HK-2 (cell line): ENCODE data around the gene PRXL2B.
"Not testable (repeated sequence)": the region's sequence is repeated elsewhere in the genome, so short reads cannot be mapped to it uniquely, and the experiment has no call there.

Source experiments
- DNase-seq: peaks from one replicate; pipeline ENCODE4 v3.0.0-alpha.2; 2018; ENCODE audit not compliant: unreplicated experiment

The PRXL2B gene

DNA sequence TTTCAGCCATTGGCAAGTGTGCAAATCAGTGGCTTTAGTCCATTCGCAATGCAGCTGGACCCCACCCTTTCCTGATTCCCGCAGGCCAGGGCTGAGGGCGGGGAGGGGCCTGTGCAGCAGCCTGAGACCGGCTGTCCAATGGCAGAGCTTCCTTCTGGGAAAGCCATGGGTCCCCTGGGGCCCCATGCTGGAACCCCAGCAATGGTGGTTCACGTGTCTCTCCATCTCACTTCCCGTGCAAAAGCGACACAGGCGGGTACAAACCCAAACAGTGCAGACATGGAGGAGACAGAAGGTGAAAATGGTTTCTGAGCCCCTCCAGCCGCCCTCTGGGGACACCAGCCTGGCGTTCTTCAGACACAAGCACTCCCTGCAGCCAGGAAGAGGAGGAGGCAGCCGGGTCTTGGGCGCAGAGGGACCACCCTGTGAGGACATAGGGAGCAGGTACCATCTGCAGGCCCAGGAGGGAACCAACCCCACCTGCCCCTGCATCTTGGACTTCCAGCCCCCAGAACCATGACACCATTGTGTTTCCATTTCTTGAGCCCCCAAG, 36.2 kb upstream of the PRXL2B start:
- not testable (repeated sequence) for DNase-seq

DNA sequence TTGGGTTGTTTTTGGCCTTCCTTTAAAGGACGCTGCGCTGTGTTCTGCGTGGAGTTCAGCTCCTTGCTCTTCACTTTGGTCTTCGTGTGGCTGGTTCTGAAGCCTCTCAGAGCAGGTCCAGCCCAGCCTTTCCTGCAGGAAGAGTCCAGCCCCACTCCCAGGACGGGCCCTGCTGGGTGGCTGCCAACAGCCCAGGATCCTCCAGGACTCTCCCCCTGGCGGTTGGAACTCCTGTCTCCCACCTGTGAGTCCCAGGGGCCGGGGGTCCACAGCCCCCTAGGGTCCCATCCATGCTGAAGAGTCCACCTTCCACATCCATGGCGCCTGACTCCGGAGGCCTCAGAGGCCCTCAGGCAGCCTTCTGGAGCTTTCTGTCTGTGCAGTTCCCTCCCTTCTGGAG, 35.0 kb upstream of the PRXL2B start:
- not testable (repeated sequence) for DNase-seq

DNA sequence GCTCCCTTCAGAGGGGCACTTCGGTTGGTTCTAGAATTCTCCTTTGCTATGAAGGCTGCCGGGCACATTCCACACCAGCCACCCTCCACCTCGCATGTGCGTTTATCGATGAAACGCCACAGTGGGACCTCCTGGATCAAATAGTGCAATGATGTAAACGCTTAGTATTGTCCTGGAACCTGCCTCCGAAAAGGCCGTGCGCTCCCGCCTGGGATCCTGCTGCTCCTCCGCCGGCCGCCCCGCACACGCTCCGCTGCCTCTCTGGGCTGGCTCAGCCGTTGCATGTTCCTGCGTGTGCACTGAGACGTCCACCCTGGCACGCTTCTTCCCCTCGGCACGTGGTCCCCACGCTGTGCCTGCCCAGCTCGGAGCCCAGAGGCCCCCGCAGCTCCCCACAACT, 34.4 kb upstream of the PRXL2B start:
- no peak for DNase-seq

DNA sequence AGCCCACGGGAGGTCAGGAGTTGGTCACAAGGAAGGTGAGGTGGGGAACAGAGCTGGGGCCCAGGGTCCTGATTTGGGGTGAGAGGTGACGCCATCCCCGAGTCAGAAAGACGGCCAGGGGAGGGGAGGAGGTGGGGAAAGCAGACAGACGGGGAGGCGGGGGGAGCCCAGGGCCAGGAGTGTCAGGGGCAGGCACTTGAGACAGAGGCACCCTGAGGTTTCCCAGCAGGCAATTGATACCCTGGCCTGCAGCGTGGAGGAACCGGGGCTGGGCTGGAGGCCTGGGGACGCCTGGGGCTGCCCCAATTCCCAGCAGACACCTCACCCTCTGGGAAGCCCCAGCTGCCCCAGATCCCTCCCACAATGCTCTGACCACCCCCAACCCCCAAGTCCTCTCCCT, 33.5 kb upstream of the PRXL2B start:
- DNase-seq, result not testable (repeated sequence)

DNA sequence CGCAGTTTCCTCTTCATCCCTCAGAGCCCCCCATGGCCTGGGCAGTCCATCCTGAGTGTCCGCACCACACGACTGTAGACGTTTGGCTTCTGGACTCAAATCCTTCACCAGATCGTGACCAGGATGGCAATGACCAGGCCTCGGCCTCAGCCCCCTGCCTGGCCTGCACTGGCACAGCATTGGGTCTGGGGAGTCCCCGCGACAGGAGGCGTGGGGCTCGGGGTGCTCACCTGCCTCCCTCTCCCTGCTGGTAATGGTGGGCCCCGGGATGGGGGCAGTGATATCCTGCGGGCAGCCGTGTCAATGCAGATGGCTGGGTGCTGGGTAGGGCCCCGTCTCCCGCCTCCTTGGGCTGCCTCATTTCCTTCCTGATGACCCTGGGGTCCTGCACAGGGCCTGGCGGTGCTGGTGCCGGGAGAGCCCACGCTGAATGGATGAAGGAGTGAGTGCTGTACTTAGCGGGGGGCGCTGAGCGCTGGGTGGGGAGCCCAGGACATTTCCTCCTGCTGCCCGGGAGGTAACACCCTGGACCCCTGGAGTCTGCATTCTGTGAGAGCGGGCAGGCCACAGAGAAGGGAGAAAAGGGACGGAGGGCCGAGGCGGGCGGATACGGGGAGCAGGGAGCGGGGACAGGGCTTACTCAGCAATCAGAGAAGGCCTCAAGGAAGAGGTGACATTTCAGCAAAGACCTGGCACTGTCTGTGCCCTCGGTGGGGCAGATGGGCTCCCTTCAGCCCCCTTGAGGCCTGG, 32.5 kb upstream of the PRXL2B start:
- DNase-seq, result no peak

DNA sequence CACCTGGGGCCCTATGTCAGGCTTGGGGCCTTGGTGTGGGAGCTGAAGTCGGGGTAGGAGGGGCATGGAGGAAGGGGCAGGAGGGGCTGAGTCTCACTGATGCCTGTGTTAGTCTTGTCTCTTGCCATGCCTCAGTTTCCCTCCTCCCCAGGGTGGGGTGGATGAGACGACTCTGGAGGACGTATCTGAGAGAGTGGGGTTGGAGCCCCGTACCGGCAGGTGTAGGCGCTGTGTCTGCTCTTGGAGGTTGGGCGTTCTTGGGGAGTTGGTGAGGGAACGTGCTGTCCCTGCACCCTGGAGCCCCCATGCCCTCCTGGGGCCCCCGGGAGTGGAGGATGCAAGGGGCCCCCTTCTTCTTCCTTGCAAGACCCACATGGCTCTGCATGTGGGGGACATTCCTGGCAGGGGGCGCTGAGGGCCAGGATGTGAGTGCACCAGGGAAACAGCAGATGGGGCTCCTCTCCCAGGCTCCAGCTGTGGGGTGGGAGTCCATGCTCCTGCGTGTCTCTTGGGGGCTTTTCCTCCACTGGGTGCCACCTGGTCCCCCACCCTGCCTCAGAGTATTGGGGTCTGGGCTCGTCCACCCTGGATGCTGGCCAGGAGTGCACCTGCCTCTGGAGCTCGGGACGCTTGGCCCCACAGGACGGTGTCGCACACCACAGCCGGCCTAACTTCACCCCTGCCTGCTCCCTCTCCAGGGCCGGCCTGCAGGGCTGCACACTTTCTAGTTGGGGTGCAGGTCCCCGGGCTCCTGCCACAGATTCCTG, 31.8 kb upstream of the PRXL2B start:
- peak; percentile 34 for DNase-seq

DNA sequence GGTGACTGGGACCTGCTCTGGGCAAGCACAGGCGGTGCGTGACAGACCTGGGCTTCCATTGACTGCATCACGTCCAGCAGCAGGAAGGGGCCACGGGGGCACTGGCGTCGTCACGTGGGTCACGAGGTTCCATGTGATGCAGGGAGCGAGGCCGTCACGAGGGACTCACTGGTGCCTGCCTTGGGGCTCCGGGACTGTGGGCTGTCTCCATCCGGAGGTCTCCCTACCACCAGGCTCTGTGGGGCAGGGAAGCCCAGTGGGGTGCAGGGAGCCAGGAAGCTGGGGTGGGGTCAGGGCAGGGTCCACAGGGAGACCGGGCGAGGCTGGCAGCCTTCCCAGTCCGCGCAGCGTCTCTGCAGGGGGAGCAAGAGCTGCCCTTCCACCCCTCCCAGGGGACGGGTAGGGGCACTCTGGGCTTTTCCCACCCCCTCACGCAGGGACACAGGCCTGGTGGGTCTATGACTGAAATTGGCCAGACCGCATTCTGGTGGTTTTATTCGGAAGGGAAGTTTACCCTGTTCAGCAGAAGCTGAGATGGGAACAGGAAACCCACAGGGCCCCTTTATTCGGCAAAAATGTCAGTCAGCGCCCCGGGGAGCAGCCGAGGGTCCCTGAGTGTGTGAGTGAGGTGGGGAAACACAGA, 30.8 kb upstream of the PRXL2B start:
- DNase-seq, result peak; percentile 84

DNA sequence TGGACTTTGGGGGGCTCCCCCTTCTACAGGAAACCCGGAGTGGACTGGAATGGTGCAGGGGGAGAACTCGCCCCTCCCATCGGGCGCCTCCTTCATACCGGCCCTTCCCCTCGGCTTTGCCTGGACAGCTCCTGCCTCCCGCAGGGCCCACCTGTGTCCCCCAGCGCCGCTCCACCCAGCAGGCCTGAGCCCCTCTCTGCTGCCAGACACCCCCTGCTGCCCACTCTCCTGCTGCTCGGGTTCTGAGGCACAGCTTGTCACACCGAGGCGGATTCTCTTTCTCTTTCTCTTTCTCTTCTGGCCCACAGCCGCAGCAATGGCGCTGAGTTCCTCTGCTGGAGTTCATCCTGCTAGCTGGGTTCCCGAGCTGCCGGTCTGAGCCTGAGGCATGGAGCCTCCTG, 30.3 kb upstream of the PRXL2B start, which contains the start of gene TNFRSF14:
Gene TNFRSF14, plus strand, starts transcription at position 95 of the 401 bp plus-strand sequence. Its CDS starts 294 bp downstream, at position 389.
- peak; percentile 54 for DNase-seq

DNA sequence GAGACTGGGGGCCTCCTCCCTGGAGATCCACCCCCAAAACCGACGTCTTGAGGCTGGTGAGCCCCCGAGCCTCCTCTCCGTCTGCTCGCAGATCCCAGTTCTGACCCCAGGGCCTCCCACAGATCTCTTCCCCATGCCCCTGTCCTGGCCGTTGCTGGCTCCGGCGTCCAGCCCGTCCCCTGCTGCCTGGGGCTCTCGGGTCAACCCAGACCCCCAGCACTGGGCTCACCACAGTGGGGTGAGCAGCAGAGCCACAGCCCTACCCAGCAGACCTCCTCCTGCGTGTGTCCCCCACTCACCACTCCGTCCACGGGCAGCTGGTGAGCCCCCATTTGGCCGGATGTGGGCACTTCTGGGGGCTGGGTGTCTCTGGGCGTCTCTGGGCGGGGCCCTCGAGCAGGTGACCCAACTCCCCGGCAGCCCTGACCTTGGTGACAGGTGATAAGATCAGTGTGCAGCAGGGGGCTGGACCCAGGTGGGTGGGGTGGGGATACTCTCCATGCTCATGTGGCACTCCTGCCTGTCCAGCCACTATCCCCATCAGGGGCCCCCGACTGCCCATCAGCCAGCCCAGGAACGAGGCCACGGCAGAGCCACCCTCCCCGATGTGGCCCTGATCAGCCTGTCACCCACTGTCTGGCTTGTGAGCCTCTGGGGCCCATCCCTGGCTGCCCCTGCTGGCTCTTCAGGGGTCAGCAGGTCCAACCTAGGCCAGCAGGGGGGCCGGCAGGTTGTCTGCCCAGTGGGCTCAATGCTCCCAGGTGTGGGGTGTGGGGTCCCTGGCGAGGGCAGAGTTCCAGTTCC, 29.7 kb upstream of the PRXL2B start:
- DNase-seq, result no peak

DNA sequence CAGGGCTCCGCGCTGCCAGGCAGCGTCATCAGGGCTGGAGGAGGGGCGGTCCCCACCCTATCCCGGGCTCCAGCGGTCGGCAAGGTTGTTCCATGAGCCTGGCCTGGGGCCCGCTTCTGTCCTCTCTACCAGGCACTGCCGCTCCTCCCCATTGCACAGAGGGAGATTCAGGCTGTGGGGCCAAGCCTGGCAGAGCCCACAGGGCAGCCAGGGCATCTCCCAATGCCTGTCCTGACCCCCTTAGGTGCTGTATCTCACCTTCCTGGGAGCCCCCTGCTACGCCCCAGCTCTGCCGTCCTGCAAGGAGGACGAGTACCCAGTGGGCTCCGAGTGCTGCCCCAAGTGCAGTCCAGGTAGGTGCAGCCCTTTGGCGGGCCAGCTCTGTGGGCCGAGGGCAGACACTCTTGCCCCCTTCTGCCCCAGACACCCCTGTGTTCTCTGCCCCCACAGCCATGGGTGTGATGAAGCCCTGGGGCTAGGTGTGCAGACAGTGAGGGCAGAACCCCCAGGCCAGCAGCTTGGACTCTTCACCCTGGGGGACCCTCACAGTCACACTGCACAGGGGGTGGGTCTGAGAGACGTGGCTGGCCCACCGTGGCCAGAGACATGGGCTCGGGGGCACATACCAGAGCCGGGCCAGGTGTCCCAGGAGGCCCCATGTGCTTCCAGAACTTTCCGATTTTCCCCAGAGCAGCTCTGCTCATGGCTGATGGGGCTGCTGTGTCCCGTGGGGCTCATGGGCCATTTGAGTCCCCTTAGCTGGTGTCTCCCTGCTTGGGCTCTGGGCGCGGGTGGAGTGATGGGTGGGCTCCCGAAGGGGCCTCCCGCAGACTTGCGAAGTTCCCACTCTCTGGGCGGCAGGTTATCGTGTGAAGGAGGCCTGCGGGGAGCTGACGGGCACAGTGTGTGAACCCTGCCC, 28.8 kb upstream of the PRXL2B start:
- no peak for DNase-seq

DNA sequence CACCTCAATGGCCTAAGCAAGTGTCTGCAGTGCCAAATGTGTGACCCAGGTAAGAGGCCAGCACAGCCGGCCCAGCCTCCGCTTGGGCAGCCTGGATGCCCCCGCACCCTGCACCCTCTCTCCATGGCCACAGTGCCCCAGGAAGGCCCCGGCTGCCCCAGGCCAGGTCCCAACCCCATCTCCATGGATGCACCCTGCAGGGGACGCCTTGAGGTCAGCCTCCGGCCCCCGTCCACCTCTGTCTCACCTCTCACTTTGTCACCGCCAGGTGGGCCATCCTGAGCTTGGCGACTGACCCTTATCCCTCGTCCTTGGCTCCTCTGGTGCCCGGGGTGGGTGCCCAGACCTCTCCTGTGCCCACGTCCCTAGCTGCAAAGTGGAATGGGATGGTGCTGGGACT, 28.2 kb upstream of the PRXL2B start:
- DNase-seq, result no peak

DNA sequence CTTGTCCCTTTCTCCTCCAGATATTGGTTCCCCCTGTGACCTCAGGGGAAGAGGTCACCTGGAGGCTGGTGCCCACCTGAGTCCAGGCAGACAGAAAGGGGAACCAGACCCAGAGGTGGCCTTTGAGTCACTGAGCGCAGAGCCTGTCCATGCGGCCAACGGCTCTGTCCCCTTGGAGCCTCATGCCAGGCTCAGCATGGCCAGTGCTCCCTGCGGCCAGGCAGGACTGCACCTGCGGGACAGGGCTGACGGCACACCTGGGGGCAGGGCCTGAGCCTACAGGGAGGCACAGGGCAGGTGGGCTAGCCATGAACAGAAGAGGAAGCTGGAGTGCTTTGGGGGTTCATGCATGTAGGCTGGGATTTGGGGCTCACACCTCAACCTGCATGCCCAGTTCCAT, 27.7 kb upstream of the PRXL2B start:
- DNase-seq, result no peak

DNA sequence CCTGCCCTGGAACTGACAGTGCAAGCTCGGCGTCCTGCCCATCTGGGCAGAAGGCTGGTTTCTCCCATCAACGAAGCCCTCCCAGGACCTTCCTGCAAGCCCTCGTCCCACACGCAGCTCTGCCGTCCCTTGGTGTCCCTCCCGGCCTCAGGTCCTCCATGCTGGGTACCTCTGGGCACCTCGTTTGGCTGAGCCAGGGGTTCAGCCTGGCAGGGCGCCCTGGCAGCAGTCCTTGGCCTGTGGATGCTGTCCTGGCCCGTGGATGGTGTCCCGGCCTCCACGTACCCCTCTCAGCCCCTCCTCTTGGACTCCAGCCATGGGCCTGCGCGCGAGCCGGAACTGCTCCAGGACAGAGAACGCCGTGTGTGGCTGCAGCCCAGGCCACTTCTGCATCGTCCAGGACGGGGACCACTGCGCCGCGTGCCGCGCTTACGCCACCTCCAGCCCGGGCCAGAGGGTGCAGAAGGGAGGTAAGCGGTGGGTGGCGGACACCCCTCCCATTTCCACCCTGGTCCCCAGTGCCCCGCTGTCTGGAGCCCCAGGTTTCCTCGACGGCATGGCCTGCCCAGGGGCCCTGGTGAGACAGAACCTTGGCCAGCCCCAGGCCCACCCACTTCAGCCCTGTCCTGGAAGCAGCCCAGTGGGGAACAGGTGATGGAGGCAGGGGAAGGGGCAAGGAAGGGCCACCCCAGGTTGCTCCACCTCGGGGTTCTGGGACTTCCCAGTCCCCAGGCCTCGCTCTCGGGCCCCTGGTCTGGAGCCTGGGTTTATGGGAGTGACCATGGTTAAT, 26.9 kb upstream of the PRXL2B start:
- no peak for DNase-seq

DNA sequence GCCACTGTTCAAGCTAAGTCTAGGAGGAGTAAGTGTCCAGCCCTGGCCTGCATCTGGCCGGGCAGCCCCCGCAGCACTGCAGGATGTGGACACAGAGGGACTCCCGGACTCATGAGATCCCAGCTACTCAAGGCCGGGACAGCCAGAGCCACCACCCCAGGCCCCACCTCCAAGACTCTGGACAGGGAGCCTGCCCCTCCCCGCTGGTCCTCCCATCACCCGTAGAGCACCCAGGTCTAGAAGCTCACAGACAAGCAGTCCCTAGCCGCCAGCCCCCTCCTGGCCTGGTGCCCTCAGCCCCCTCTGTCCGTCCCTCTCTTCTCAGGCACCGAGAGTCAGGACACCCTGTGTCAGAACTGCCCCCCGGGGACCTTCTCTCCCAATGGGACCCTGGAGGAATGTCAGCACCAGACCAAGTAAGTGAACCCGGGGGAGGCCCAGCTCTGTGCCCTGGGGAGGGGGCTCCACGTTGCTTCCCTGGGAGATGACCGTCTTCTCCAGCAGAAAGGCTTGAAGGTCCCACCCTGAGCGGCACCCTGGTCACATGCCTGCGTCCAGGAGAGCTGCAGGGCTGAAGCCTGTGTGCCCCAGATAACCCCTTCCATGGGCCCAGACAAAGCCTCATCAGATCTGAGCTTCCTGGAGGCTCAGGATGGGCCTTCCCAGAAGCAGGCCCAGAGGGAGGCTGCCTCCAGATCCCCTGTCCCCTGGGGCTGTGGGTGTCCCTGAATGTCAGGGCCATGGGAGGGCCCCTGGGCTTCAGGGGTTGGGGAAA, 26.1 kb upstream of the PRXL2B start:
- no peak for DNase-seq

DNA sequence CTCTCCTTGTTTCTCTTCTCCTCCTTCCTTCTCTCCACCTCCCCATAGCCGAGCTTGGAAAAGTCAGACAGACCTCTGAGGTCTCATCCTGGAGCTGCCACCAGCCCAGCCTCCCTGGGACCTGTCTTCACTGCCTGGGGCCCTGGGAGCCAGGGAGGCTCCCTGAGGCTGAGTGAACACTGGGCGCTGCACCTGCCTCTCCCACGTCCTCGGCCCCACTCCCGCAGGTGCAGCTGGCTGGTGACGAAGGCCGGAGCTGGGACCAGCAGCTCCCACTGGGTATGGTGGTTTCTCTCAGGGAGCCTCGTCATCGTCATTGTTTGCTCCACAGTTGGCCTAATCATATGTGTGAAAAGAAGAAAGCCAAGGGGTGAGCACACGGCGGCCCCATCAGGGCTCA, 25.1 kb upstream of the PRXL2B start:
- DNase-seq, result no peak

DNA sequence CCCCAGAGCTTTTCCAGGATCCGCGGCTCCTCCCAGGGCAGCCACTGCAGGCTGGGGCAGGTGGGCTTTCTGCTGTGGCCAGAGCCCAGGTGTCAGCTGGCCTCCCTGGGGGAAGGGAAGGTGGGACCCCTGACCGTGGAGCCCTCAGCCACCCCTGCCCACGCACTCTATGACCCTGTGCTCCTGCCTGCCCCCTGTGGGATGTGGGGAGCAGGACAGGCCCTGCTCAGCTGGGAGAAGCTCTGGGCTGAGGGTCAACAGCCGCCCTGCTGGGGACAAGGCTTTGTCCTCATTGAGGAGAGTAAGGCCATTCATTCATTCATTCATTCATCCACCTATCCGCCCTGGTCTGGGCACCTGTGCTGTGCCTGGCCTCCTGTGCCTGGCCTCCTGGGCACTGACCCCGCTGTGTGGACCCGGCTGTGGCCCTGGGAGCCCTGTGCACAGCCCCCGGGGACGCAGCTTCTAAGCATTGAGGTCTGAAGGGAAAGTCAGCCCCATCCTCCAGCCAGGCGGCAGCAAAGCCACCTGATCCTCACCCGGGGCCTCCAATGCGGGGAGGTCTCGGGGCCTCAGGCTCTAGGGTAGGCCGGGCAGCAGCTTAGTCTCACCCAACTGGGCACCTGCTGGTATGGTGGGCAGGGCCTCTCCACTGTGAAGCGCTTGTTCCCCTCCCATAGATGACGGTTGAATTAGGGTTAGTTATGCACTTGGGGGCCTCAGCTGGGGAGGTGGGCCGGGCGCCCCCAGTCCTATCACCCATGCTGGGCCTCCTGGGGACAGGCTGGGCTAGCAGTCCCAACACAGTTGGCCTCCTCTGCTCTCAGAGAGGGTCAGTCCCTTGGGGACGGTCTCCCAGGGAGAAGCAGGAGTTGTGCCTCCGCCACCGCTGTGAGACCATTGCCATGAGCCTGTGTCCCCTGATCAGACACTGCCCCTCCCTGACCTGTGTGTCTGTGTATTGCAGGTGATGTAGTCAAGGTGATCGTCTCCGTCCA, 24.4 kb upstream of the PRXL2B start:
- DNase-seq, result no peak

DNA sequence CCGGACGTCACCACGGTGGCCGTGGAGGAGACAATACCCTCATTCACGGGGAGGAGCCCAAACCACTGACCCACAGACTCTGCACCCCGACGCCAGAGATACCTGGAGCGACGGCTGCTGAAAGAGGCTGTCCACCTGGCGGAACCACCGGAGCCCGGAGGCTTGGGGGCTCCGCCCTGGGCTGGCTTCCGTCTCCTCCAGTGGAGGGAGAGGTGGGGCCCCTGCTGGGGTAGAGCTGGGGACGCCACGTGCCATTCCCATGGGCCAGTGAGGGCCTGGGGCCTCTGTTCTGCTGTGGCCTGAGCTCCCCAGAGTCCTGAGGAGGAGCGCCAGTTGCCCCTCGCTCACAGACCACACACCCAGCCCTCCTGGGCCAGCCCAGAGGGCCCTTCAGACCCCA, 23.4 kb upstream of the PRXL2B start:
- no peak for DNase-seq
